Measurements from ENCODE around the gene ITK. TPM values are rescaled to one million over a fixed set of nuclear protein-coding genes. Genes with fewer than 3 reads are reported as not detected.

The ITK gene
- polyA plus RNA-seq, 1 donor (not counting 4 experiments of a cell fraction or from before 2014, with no cell fraction given), result not detected

DNA sequence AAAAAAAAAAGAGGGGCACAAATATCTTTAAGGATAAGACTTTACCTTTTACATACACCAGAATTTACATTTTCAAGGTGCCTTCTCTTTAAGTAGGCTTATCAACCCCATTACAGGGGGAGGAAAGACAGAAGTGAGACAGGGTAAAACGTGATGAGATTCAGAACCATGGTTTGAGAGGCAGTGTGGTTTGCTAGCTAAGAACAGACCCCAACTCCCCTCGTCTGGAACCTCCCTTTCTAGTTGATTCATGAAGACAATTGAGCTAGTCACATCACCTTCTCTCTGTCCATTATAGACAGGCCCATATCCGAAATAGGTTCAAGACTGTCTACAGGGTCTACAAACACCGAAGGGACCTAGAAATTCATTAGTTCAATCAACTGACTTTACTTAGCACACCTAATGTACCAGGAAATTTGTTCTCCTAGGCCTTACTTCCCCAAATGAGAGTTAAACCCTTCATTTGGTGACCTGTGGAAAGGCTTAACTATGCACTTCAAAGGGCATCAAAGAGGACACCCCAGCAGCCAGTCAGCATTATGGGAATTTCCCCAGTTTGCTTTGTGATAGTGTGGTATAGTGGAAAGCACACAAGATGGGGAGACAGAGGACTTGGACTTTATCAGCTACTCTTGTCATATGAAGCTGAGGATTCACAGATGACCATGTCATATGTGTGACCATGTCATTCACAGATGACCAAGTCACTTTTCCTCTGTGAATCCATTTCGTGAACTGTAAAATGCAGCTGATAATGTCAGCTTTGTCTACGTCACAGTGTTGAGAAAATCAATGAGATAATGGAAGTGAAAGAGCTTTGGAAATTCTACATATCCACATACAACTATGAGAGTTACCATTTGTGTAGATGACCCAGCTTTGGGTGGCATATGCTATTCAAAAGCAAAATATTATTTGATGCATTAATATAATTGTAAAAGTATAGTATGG is 45.1 kb downstream of the ITK start:
- dilution Hi-C loops (cut with MboI; ENCODE audit: extremely low pct_ligation_motif_present, low sequenced_read_pairs), result no loop called here
- TF ChIP-seq, protein P1, sequence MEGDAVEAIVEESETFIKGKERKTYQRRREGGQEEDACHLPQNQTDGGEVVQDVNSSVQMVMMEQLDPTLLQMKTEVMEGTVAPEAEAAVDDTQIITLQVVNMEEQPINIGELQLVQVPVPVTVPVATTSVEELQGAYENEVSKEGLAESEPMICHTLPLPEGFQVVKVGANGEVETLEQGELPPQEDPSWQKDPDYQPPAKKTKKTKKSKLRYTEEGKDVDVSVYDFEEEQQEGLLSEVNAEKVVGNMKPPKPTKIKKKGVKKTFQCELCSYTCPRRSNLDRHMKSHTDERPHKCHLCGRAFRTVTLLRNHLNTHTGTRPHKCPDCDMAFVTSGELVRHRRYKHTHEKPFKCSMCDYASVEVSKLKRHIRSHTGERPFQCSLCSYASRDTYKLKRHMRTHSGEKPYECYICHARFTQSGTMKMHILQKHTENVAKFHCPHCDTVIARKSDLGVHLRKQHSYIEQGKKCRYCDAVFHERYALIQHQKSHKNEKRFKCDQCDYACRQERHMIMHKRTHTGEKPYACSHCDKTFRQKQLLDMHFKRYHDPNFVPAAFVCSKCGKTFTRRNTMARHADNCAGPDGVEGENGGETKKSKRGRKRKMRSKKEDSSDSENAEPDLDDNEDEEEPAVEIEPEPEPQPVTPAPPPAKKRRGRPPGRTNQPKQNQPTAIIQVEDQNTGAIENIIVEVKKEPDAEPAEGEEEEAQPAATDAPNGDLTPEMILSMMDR (optimal IDR thresholded peaks at IDR 0.05 in 1 of 3, IDR thresholded peaks at IDR 0.05 in 1 of 3, conservative IDR thresholded peaks at IDR 0.05 in 1 of 3; ENCODE audit: extremely low read depth in 1 of 3, insufficient read depth in 2 of 3, low read length in 3 of 3), result no peak
- TF ChIP-seq EZH2 (IDR thresholded peaks at IDR 0.05; ENCODE audit: low read length), result no peak
- Histone ChIP-seq H3K4me3 (ENCODE audit: control insufficient read depth in 2 of 3, extremely low read depth in 1 of 3, insufficient read depth in 2 of 3, low read depth in 1 of 3, low read length in 3 of 3) (no peak overlapping the region), H3K4me1 (ENCODE audit: control insufficient read depth, extremely low read depth, insufficient read depth, low read length) (no peaks in the 10 kb centered on the region), H3K79me2 (ENCODE audit: control insufficient read depth, insufficient read depth, low read length) (no peaks in the 10 kb centered on the region), H2AFZ (ENCODE audit: control insufficient read depth, low read length) (no peak overlapping the region), H4K20me1 (ENCODE audit: control insufficient read depth, extremely low read depth, insufficient read depth, low read length) (no peaks in the 10 kb centered on the region), H3K27ac (ENCODE audit: control insufficient read depth, insufficient read depth, low read length) (no peak overlapping the region), H3K27me3 (ENCODE audit: control insufficient read depth, extremely low read depth, insufficient read depth, low read length) (no peaks in the 10 kb centered on the region), H3K9ac (ENCODE audit: control insufficient read depth, extremely low read depth, insufficient read depth, low read length) (no peak overlapping the region), H3K9me3 (ENCODE audit: control insufficient read depth, low read depth, low read length) (no peaks in the 10 kb centered on the region), H3K4me2 (ENCODE audit: control insufficient read depth, extremely low read depth, insufficient read depth, low read depth, low read length) (no peak overlapping the region), H3K36me3 (ENCODE audit: control insufficient read depth in 2 of 2, extremely low read depth in 1 of 2, insufficient read depth in 2 of 2, low read length in 2 of 2) (no peaks in the 10 kb centered on the region), H3K9me1 (ENCODE audit: control insufficient read depth, extremely low read depth, insufficient read depth, low read length) (no peaks in the 10 kb centered on the region)
- FAIRE-seq (no peak), DNase-seq (ENCODE audit: low read depth, low spot score) (no peak)

DNA sequence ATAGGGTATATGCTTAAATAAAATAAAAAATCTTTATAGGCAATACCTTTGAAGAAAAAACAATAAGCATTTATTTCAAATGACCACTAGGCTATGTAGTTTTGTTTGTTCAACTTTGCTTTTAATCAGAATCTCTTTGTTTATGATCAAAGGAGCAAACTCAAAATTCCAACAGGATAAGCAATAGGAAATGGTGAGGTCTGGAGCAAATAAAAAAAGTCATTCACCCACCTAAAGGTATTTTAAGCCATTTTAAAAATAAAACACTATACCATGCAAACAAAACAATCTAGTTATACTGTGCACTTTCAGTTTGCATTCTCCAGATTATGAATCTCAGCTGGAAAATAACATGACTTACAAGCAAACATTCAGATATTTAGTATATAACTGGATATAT is 50.0 kb downstream of the ITK start:
- Histone ChIP-seq H3K9me3 (ENCODE audit: control insufficient read depth, low read depth, low read length) (no peaks in the 10 kb centered on the region), H3K27me3 (ENCODE audit: control insufficient read depth, extremely low read depth, insufficient read depth, low read length) (no peaks in the 10 kb centered on the region), H2AFZ (ENCODE audit: control insufficient read depth, low read length) (no peak overlapping the region), H3K9ac (ENCODE audit: control insufficient read depth, extremely low read depth, insufficient read depth, low read length) (no peak overlapping the region), H3K79me2 (ENCODE audit: control insufficient read depth, insufficient read depth, low read length) (no peaks in the 10 kb centered on the region), H3K4me3 (ENCODE audit: control insufficient read depth in 2 of 3, extremely low read depth in 1 of 3, insufficient read depth in 2 of 3, low read depth in 1 of 3, low read length in 3 of 3) (no peak overlapping the region), H4K20me1 (ENCODE audit: control insufficient read depth, extremely low read depth, insufficient read depth, low read length) (no peaks in the 10 kb centered on the region), H3K4me2 (ENCODE audit: control insufficient read depth, extremely low read depth, insufficient read depth, low read depth, low read length) (no peak overlapping the region), H3K36me3 (ENCODE audit: control insufficient read depth in 2 of 2, extremely low read depth in 1 of 2, insufficient read depth in 2 of 2, low read length in 2 of 2) (no peaks in the 10 kb centered on the region), H3K9me1 (ENCODE audit: control insufficient read depth, extremely low read depth, insufficient read depth, low read length) (no peaks in the 10 kb centered on the region), H3K4me1 (ENCODE audit: control insufficient read depth, extremely low read depth, insufficient read depth, low read length) (no peaks in the 10 kb centered on the region), H3K27ac (ENCODE audit: control insufficient read depth, insufficient read depth, low read length) (no peak overlapping the region)
- FAIRE-seq, result no peak
- dilution Hi-C loops (cut with MboI; ENCODE audit: extremely low pct_ligation_motif_present, low sequenced_read_pairs), result no loop called here
- no peak for TF ChIP-seq EZH2 (IDR thresholded peaks at IDR 0.05; ENCODE audit: low read length)
- TF ChIP-seq, protein P1 (optimal IDR thresholded peaks at IDR 0.05 in 1 of 3, IDR thresholded peaks at IDR 0.05 in 1 of 3, conservative IDR thresholded peaks at IDR 0.05 in 1 of 3; ENCODE audit: extremely low read depth in 1 of 3, insufficient read depth in 2 of 3, low read length in 3 of 3), result no peak
- no peak for DNase-seq (ENCODE audit: low read depth, low spot score)
